ENCODE results near the gene SLC35A3. TPM values are rescaled to one million over a fixed set of nuclear protein-coding genes. Genes with fewer than 3 reads are reported as not detected.

The SLC35A3 gene
- total RNA-seq, 4 donors from 2014 or later: 14.3 to 23.5 (median 17.2) TPM

DNA sequence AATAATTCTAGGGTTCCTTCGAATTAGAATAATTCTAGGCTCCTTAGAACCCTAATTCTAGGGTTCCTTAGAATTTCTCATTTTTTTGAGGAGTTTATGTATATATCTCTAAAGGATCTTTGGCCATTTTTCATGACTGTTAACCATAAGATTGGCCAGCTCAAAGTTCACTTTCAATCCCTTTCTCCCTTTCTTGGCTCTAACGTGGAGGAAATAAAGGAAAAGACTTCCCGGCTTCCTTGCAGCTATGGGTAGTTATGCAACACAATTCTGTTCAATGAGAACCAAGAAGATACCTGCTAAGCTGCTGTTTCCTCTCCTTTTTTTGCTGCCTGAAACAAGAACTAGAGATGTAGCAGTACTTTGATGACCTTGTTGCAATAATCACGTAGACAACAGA lies 27.2 kb downstream of the SLC35A3 start:
- 91% methylated on average over 4 of the region's 4 CpGs for WGBS
- TF ChIP-seq, protein P1, sequence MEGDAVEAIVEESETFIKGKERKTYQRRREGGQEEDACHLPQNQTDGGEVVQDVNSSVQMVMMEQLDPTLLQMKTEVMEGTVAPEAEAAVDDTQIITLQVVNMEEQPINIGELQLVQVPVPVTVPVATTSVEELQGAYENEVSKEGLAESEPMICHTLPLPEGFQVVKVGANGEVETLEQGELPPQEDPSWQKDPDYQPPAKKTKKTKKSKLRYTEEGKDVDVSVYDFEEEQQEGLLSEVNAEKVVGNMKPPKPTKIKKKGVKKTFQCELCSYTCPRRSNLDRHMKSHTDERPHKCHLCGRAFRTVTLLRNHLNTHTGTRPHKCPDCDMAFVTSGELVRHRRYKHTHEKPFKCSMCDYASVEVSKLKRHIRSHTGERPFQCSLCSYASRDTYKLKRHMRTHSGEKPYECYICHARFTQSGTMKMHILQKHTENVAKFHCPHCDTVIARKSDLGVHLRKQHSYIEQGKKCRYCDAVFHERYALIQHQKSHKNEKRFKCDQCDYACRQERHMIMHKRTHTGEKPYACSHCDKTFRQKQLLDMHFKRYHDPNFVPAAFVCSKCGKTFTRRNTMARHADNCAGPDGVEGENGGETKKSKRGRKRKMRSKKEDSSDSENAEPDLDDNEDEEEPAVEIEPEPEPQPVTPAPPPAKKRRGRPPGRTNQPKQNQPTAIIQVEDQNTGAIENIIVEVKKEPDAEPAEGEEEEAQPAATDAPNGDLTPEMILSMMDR (IDR thresholded peaks at IDR 0.05): no peak
- TF ChIP-seq POLR2AphosphoS5 (IDR thresholded peaks at IDR 0.05): no peak
- no peak for TF ChIP-seq POLR2A (IDR thresholded peaks at IDR 0.05)
- no peak for TF ChIP-seq EP300 (IDR thresholded peaks at IDR 0.05)

DNA sequence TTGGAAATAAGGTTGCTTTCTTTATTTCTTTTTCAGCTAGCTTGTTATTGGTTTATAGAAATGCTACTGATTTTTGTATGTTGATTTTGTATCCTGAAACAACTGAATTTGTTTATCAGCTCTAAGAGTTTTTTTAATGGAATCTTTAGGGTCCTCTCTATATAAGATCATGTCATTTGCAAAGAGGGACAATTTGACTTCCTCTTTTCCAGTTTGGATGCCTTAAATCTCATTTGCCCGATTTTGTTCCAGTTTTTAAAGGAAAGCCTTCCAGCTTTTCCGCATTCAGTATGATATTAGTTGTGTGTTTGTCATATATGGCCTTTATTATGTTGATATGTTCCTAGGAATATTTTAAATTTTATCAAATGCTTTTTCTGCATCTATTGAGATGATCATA lies 31.7 kb downstream of the SLC35A3 start:
- H3K4me3 ChIP-seq: no peak overlapping the region
- H3K9me3 ChIP-seq: no peaks in the 10 kb centered on the region
- peaks cover 7% of the 10 kb centered on the region for H3K36me3 ChIP-seq
- H3K27ac ChIP-seq: no peak overlapping the region
- H3K4me1 ChIP-seq: no peaks in the 10 kb centered on the region
- TF ChIP-seq, protein P1 (IDR thresholded peaks at IDR 0.05): no peak
- no peak for TF ChIP-seq POLR2AphosphoS5 (IDR thresholded peaks at IDR 0.05)
- TF ChIP-seq POLR2A (IDR thresholded peaks at IDR 0.05): no peak
- TF ChIP-seq EP300 (IDR thresholded peaks at IDR 0.05): no peak
- H3K27me3 ChIP-seq: no peaks in the 10 kb centered on the region
- no peak for DNase-seq (ENCODE audit: low spot score in 2 of 2)
- WGBS: 95% methylated on average over 2 of the region's 2 CpGs

More for the DNA sequence above, 27.2 kb downstream of the SLC35A3 start:
- Histone ChIP-seq H3K36me3 (peaks cover 17% of the 10 kb centered on the region), H3K27me3 (no peaks in the 10 kb centered on the region), H3K27ac (no peak overlapping the region), H3K9me3 (no peaks in the 10 kb centered on the region), H3K4me3 (no peak overlapping the region), H3K4me1 (no peaks in the 10 kb centered on the region)
- no peak for DNase-seq (ENCODE audit: low spot score in 2 of 2)

DNA sequence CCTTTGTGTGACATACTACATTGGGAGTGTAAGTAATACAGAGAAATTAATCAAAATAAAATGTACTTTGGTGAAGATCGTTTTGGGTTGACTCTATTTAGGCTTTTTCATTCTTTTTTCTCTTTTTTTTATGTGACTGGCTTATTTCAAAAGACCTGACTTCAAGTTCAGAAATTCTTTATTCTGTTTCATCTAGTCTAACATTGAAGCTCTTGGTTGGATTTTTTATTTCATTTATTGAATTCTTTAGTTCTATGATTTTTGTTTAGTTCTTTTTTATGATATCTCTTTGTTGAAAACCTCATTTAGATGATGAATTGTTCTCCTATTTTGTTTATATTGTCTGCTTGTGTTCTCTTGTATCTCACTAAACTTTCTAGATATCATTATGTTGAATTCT lies 35.6 kb downstream of the SLC35A3 start:
- no peaks in the 10 kb centered on the region for H3K9me3 ChIP-seq
- DNase-seq (ENCODE audit: low spot score in 2 of 2): no peak
- whole genome bisulfite sequencing: 94% methylated on average over 1 of the region's 1 CpG
- H3K36me3 ChIP-seq: peaks cover 16% of the 10 kb centered on the region
- H3K27me3 ChIP-seq: no peaks in the 10 kb centered on the region
- TF ChIP-seq POLR2AphosphoS5 (IDR thresholded peaks at IDR 0.05): no peak
- TF ChIP-seq, protein P1 (IDR thresholded peaks at IDR 0.05): no peak
- TF ChIP-seq EP300 (IDR thresholded peaks at IDR 0.05): no peak
- TF ChIP-seq POLR2A (IDR thresholded peaks at IDR 0.05): no peak
- H3K4me1 ChIP-seq: no peaks in the 10 kb centered on the region
- no peak overlapping the region for H3K27ac ChIP-seq
- H3K4me3 ChIP-seq: no peak overlapping the region

DNA sequence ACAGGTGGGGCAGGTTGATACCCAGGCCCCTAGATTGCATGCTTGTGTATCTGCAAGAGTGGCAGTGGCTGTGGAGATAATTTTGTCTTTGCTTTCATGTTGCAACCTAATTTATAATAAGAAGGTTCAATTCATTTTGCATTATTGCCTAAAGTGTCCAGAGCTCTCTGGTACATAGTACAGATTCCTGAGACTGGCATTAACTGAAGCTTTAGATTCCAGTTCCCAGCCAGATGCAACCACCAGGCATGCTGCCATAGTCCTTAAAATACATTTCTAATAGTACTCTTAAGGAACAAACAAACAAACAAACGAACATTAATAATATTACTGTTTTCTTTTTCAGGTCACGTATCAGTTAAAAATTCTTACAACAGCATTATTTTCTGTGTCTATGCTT lies 36.9 kb downstream of the SLC35A3 start:
- H3K27ac ChIP-seq: no peak overlapping the region
- DNase-seq (ENCODE audit: low spot score in 2 of 2): no peak
- no peak overlapping the region for H3K4me3 ChIP-seq
- H3K27me3 ChIP-seq: no peaks in the 10 kb centered on the region
- H3K4me1 ChIP-seq: no peaks in the 10 kb centered on the region
- peaks cover 19% of the 10 kb centered on the region for H3K36me3 ChIP-seq
- WGBS: 95% methylated on average over 2 of the region's 2 CpGs
- H3K9me3 ChIP-seq: no peaks in the 10 kb centered on the region
- TF ChIP-seq POLR2A (IDR thresholded peaks at IDR 0.05): no peak
- no peak for TF ChIP-seq POLR2AphosphoS5 (IDR thresholded peaks at IDR 0.05)
- TF ChIP-seq, protein P1 (IDR thresholded peaks at IDR 0.05): no peak
- TF ChIP-seq EP300 (IDR thresholded peaks at IDR 0.05): no peak

DNA sequence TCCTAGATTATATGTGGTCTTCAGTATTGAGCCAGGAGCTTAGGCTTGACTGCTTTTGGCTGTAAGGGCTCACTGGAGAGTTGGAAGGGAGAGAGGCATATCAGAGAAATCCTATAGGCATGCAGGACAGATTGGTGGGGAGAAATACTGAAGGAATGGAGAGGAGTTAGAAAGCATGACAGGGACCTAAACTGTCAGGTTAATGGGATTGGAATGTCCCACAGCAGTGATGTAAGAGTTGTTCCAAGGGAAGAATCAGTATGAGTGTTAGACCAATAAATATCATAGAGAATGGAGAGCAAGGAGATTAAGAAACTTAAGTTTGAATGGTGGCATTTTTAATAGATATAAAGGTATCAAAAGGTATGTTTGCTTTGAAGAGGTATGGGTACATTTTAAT lies 39.7 kb downstream of the SLC35A3 start:
- no peak for TF ChIP-seq POLR2A (IDR thresholded peaks at IDR 0.05)
- TF ChIP-seq POLR2AphosphoS5 (IDR thresholded peaks at IDR 0.05): no peak
- no peak for TF ChIP-seq EP300 (IDR thresholded peaks at IDR 0.05)
- TF ChIP-seq, protein P1 (IDR thresholded peaks at IDR 0.05): no peak
- no peaks in the 10 kb centered on the region for H3K4me1 ChIP-seq
- peaks cover 24% of the 10 kb centered on the region for H3K36me3 ChIP-seq
- no peaks in the 10 kb centered on the region for H3K9me3 ChIP-seq
- no peak for DNase-seq (ENCODE audit: low spot score in 2 of 2)
- H3K27me3 ChIP-seq: no peaks in the 10 kb centered on the region
- no peak overlapping the region for H3K27ac ChIP-seq
- H3K4me3 ChIP-seq: no peak overlapping the region
